Right atrium auricular region (tissue), 2 donors: ENCODE results near the gene DHX29. TPM values are rescaled to one million over a fixed set of nuclear protein-coding genes. Genes with fewer than 3 reads are reported as not detected.
A peak's percentile ranks its signal among the peaks of the same experiment; 100 is the strongest.

Experiments
- DNase-seq: peaks from one replicate; pipeline ENCODE4 v3.0.0-alpha.2; 2019; ENCODE audit warnings: low spot score
- H3K27ac ChIP-seq, 2 donors: fragments of 200-600 bp; sonication (generic); 1 replicate in 1 of 2; 2 replicates in 1 of 2; pipeline ENCODE4 v1.5.1; 2016 to 2019
- H3K27me3 ChIP-seq, 2 donors: fragments of 200-600 bp; sonication (generic); one replicate each; pipeline versions ENCODE4 v1.5.1 to v1.6.0; 2017 to 2019
- H3K36me3 ChIP-seq: fragments of 200-600 bp; sonication (generic); one replicate; pipeline ENCODE4 v1.5.1; 2016
- H3K4me1 ChIP-seq, 2 donors: fragments of 200-600 bp; sonication (generic); one replicate each; pipeline versions ENCODE4 v1.5.1 to v1.6.0; 2017 to 2019
- H3K4me3 ChIP-seq, 2 donors: fragments of 200-600 bp; sonication (generic); 1 replicate in 1 of 2; 2 replicates in 1 of 2; pipeline ENCODE4 v1.5.1; 2017 to 2019; ENCODE audit warnings: mild to moderate bottlenecking in 1 of 2, moderate library complexity in 1 of 2
- H3K9me3 ChIP-seq, 2 donors: fragments of 200-600 bp; sonication (generic); one replicate each; pipeline ENCODE4 v1.5.1; 2019
- CTCF ChIP-seq, 2 donors: fragments of 200-600 bp; sonication (generic); IDR thresholded peaks; one replicate each; pipeline ENCODE4 v1.5.1; 2019; ENCODE audit warnings: antibody characterized with exemption in 2 of 2
- total RNA-seq, 2 donors: library from RNA; depleted of rRNA; stranded (reverse); fragments of >200 nt; gene quantifications; one replicate each; pipeline ENCODE4 v1.1.0, GENCODE V29; 2016

Gene DHX29
- total RNA-seq, 2 donors from 2014 or later, result 17.5 to 20.9 TPM

GRCh38 chr5:55345327-55345726, 37.8 kb upstream of the DHX29 start:
- no peak for TF ChIP-seq CTCF (IDR thresholded peaks at IDR 0.05)
- Histone ChIP-seq H3K27ac (no peak overlapping the region), H3K4me1 (no peaks in the 10 kb centered on the region), H3K36me3 (peaks cover 65% of the 10 kb centered on the region), H3K9me3 (no peaks in the 10 kb centered on the region), H3K4me3 (no peak overlapping the region), H3K27me3 (no peaks in the 10 kb centered on the region)
- DNase-seq, result no peak

- no peak overlapping the region for H3K4me3 ChIP-seq
- H3K27me3 ChIP-seq, result no peaks in the 10 kb centered on the region
- DNase-seq, result peak; percentile 82
- H3K4me1 ChIP-seq, result no peaks in the 10 kb centered on the region
- peak; percentile 60 to 87 for TF ChIP-seq CTCF (IDR thresholded peaks at IDR 0.05)
- H3K9me3 ChIP-seq, result no peaks in the 10 kb centered on the region
- peaks cover 59% of the 10 kb centered on the region for H3K36me3 ChIP-seq
- H3K27ac ChIP-seq, result no peak overlapping the region
Observed at GRCh38 chr5:55344392-55344992, 37.0 kb upstream of the DHX29 start.

GRCh38 chr5:55343609-55344008, 36.1 kb upstream of the DHX29 start:
- Histone ChIP-seq H3K27ac (no peak overlapping the region), H3K4me1 (no peaks in the 10 kb centered on the region), H3K27me3 (no peaks in the 10 kb centered on the region), H3K4me3 (no peak overlapping the region), H3K36me3 (peaks cover 54% of the 10 kb centered on the region), H3K9me3 (no peaks in the 10 kb centered on the region)
- DNase-seq, result no peak
- TF ChIP-seq CTCF (IDR thresholded peaks at IDR 0.05), result no peak

GRCh38 chr5:55343107-55343506, 35.6 kb upstream of the DHX29 start:
- Histone ChIP-seq H3K27ac (no peak overlapping the region), H3K4me3 (no peak overlapping the region), H3K4me1 (no peaks in the 10 kb centered on the region), H3K9me3 (no peaks in the 10 kb centered on the region), H3K27me3 (no peaks in the 10 kb centered on the region), H3K36me3 (peaks cover 49% of the 10 kb centered on the region)
- no peak for TF ChIP-seq CTCF (IDR thresholded peaks at IDR 0.05)
- no peak for DNase-seq

GRCh38 chr5:55338810-55339243, 31.3 kb upstream of the DHX29 start:
- Histone ChIP-seq H3K9me3 (no peaks in the 10 kb centered on the region), H3K4me3 (no peak overlapping the region), H3K36me3 (peaks cover 15% of the 10 kb centered on the region), H3K4me1 (no peaks in the 10 kb centered on the region), H3K27me3 (no peaks in the 10 kb centered on the region), H3K27ac (no peak overlapping the region)
- no peak for DNase-seq
- no peak for TF ChIP-seq CTCF (IDR thresholded peaks at IDR 0.05)

- H3K27ac ChIP-seq, result no peak overlapping the region
- no peak for DNase-seq
Observed at GRCh38 chr5:55338092-55338613, 30.7 kb upstream of the DHX29 start.

More at GRCh38 chr5:55338092-55338613, 30.7 kb upstream of the DHX29 start:
- no peak overlapping the region for H3K4me3 ChIP-seq
- peaks cover 15% of the 10 kb centered on the region for H3K36me3 ChIP-seq
- H3K27me3 ChIP-seq, result no peaks in the 10 kb centered on the region
- no peaks in the 10 kb centered on the region for H3K9me3 ChIP-seq
- TF ChIP-seq CTCF (IDR thresholded peaks at IDR 0.05), result no peak
- no peaks in the 10 kb centered on the region for H3K4me1 ChIP-seq
